Transverse colon (tissue), 4 donors: ENCODE data around the gene SLC8A3. TPM values are rescaled to one million over a fixed set of nuclear protein-coding genes. Genes with fewer than 3 reads are reported as not detected.

Experiments
- DNase-seq: peaks from one replicate; pipeline ENCODE4 v3.0.0-alpha.2; 2019
- H3K27ac ChIP-seq, 4 donors: fragments of 200-600 bp; sonication (generic); 2 replicates each; pipeline ENCODE4 v1.5.1; 2016 to 2018; ENCODE audit warnings: inconsistent platforms in 4 of 4
- H3K27me3 ChIP-seq: fragments of 200-600 bp; sonication (generic); 2 replicates; pipeline ENCODE4 v1.5.1; 2017; ENCODE audit warnings: inconsistent platforms
- H3K36me3 ChIP-seq, 4 donors: fragments of 200-600 bp; sonication (generic); 2 replicates each; pipeline ENCODE4 v1.5.1; 2017 to 2019; ENCODE audit warnings: inconsistent platforms in 4 of 4
- H3K4me1 ChIP-seq, 4 donors: fragments of 200-600 bp; sonication (generic); 2 replicates each; pipeline ENCODE4 v1.5.1; 2017 to 2020; ENCODE audit warnings: inconsistent platforms in 4 of 4
- H3K4me3 ChIP-seq, 4 donors: fragments of 200-600 bp; sonication (generic); 1 replicate in 1 of 4; 2 replicates in 3 of 4; pipeline versions ENCODE4 v1.5.1 to v1.6.1; 2017 to 2019; ENCODE audit warnings: inconsistent platforms in 4 of 4
- H3K9me3 ChIP-seq, 2 donors: fragments of 200-600 bp; sonication (generic); 2 replicates each; pipeline ENCODE4 v1.5.1; 2017 to 2019; ENCODE audit warnings: inconsistent platforms in 2 of 2
- EP300 ChIP-seq: sonication (generic); formaldehyde crosslinking; IDR thresholded peaks from one replicate; pipeline ENCODE4 v1.6.1; 2017; ENCODE audit warnings: antibody characterized with exemption, low read depth
- POLR2A ChIP-seq: fragments of 450-650 bp; IDR thresholded peaks from one replicate; pipeline ENCODE4 v1.6.1; 2016; ENCODE audit warnings: antibody characterized with exemption, mild to moderate bottlenecking, moderate library complexity
- POLR2AphosphoS5 ChIP-seq, 3 donors: sonication (generic); formaldehyde crosslinking; IDR thresholded peaks; one replicate each; pipeline ENCODE4 v1.6.1; 2016; ENCODE audit warnings: antibody characterized with exemption in 3 of 3
- WGBS, 2 donors: methylation state at CpG; one replicate each; pipeline ENCODE4 v1.1.5; 2018; ENCODE audit warnings: low coverage in 1 of 2; 5-methylcytosine and 5-hydroxymethylcytosine counted together
- in situ Hi-C, 4 donors: fragments of 200-750 bp; cut with MboI; loops; one replicate each; pipeline versions ENCODE4 v1.15.0 to v1.15.1; 2017; ENCODE audit warnings: low sequenced_read_pairs in 3 of 4, low pct_ligation_motif_present in 1 of 4, low pct_unique_long_range_greater_than_20kb in 1 of 4
- intact Hi-C: fragments of 100-400 bp; cut with DNase I; formaldehyde crosslinking; loops from one replicate; pipeline ENCODE4 v1.15.1; 2023; ENCODE audit warnings: low total_unique reads
- total RNA-seq, 4 donors: library from RNA; depleted of rRNA; stranded (reverse); fragments of >200 nt; gene quantifications; one replicate each; pipeline ENCODE4 v1.1.0, GENCODE V29; 2016
- TF ChIP-seq, protein P1 (sequence below), 5 experiments: fragments of 200-600 bp in 3 of 5; fragments of 450-650 bp in 2 of 5; sonication (generic) in 3 of 5; IDR thresholded peaks; 1 replicate in 2 of 5; 2 replicates in 3 of 5; pipeline ENCODE4 v1.5.1; 2016 to 2017; ENCODE audit warnings: antibody characterized with exemption in 5 of 5, inconsistent platforms in 3 of 5, mild to moderate bottlenecking in 2 of 5, moderate library complexity in 1 of 5

The SLC8A3 gene
- total RNA-seq, 4 donors from 2014 or later = 0.27 to 1.9 (median 0.32) TPM; not detected in 1

DNA sequence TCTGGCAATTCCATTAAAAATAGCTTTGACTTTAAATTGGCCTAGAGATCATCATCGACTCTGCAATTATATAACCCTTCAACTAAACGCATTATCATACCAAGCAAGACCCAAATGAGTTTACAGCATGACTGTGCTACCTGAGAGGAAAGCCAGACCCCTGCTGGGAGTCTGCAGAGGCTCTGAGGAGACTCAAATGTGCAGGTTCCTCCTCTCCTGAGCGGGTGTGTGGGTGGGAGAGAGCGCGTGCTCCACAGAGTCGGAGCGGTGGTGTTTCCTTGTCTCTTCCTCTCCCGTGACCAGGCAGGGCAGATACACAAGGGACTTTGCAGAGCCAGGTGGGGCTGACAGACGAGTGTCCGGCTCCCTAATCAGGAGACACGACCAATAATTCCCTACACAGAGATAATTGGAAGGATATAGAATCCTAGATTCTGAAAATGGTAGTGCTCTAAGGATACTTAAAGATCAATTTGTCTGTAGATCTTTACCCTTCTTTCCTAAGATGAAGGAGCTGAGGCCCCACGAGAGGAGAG lies 74.1 kb downstream of the SLC8A3 start:
- in situ Hi-C loops = no loop called here
- Histone ChIP-seq H3K4me1 (no peaks in the 10 kb centered on the region), H3K27me3 (no peaks in the 10 kb centered on the region), H3K27ac (no peak overlapping the region), H3K36me3 (no peaks in the 10 kb centered on the region), H3K4me3 (no peak overlapping the region), H3K9me3 (no peaks in the 10 kb centered on the region)
- DNase-seq = no peak
- WGBS, 2 donors = 44 to 68% methylated on average over 4 to 12 of the region's 12 CpGs
- intact Hi-C loops = no loop called here
- no peak for TF ChIP-seq POLR2A
- TF ChIP-seq, protein P1, sequence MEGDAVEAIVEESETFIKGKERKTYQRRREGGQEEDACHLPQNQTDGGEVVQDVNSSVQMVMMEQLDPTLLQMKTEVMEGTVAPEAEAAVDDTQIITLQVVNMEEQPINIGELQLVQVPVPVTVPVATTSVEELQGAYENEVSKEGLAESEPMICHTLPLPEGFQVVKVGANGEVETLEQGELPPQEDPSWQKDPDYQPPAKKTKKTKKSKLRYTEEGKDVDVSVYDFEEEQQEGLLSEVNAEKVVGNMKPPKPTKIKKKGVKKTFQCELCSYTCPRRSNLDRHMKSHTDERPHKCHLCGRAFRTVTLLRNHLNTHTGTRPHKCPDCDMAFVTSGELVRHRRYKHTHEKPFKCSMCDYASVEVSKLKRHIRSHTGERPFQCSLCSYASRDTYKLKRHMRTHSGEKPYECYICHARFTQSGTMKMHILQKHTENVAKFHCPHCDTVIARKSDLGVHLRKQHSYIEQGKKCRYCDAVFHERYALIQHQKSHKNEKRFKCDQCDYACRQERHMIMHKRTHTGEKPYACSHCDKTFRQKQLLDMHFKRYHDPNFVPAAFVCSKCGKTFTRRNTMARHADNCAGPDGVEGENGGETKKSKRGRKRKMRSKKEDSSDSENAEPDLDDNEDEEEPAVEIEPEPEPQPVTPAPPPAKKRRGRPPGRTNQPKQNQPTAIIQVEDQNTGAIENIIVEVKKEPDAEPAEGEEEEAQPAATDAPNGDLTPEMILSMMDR (IDR thresholded peaks at IDR 0.05) = no peak
- TF ChIP-seq EP300 = no peak
- no peak for TF ChIP-seq POLR2AphosphoS5 (IDR thresholded peaks at IDR 0.05)

DNA sequence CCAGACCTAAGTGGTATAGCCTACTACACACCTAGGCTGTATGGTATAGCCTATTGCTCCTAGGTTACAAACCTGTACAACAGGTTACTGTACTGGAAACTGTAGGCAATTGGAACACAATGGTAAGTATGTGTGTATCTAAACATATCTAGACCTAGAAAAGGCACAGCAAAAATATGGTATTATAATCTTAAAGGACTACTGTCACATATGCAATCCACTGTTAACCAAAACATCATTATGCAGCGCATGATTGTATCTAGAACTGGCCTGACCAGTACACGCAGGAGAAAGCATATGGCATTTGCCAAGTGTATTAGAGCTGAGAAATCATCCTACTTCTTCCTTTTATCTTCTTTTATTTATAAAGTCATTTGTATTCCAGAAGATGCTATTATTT lies 75.5 kb downstream of the SLC8A3 start:
- Histone ChIP-seq H3K4me3 (no peak overlapping the region), H3K4me1 (no peaks in the 10 kb centered on the region), H3K9me3 (no peaks in the 10 kb centered on the region), H3K27me3 (no peaks in the 10 kb centered on the region), H3K27ac (no peak overlapping the region), H3K36me3 (no peaks in the 10 kb centered on the region)
- no peak for DNase-seq
- intact Hi-C loops = no loop called here
- WGBS, 2 donors = 75 to 83% methylated on average over 2 of the region's 2 CpGs
- TF ChIP-seq POLR2AphosphoS5 (IDR thresholded peaks at IDR 0.05) (no peak), EP300 (no peak), POLR2A (no peak)
- TF ChIP-seq, protein P1 (IDR thresholded peaks at IDR 0.05) = no peak
- in situ Hi-C loops = no loop called here

DNA sequence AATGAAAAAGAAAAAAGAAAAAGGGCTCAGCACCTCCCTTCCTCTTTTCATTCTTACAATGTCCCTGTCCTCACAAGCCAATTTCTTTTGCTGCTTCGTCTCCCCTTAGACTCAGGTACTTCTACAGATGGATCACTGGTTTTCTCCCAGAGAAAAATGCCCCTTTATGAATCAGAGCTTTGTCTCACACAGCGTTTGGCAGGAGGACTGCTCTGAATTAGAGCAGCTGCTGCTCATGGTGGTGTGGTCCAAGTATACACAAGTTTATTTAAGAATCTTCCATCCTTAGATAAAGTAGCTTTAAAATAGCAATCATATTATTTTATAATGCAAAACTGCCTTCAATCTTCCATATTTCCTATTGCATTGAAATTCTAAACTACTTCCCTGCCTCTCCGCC lies 80.3 kb downstream of the SLC8A3 start:
- TF ChIP-seq, protein P1 (IDR thresholded peaks at IDR 0.05) = no peak
- TF ChIP-seq POLR2AphosphoS5 (IDR thresholded peaks at IDR 0.05) (no peak), EP300 (no peak), POLR2A (no peak)
- WGBS, 2 donors = 49 to 53% methylated on average over 3 of the region's 3 CpGs
- in situ Hi-C loops = no loop called here
- H3K27ac ChIP-seq = no peak overlapping the region
- no peaks in the 10 kb centered on the region for H3K9me3 ChIP-seq
- no peak overlapping the region for H3K4me3 ChIP-seq
- no peaks in the 10 kb centered on the region for H3K36me3 ChIP-seq
- DNase-seq = no peak
- H3K4me1 ChIP-seq = no peaks in the 10 kb centered on the region
- intact Hi-C loops = no loop called here
- no peaks in the 10 kb centered on the region for H3K27me3 ChIP-seq

DNA sequence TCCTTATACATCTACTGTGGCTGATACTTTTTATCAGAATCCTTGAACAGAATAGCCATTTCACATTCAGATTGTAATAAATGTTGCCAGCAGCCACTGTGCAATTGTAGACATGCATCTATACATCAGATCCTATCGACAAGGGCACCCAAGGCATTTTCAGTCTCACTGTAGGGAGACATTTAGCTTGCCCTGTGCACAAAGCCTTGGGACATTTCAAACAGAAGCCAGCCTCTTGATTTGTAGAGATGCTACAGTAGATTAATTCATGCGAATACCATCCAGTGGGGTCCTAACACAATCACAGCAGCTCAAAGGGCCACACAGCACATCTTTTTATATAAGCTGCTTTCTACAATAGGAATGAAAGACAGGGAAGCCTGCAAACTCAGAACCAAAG lies 81.4 kb downstream of the SLC8A3 start:
- 91% methylated on average over 2 of the region's 2 CpGs; no CpG with 5 or more reads in 1 of the 2 donors for whole genome bisulfite sequencing, 2 donors
- Histone ChIP-seq H3K36me3 (no peaks in the 10 kb centered on the region), H3K27ac (no peak overlapping the region), H3K9me3 (no peaks in the 10 kb centered on the region), H3K4me3 (no peak overlapping the region), H3K27me3 (peaks cover 7% of the 10 kb centered on the region), H3K4me1 (no peaks in the 10 kb centered on the region)
- TF ChIP-seq POLR2AphosphoS5 (IDR thresholded peaks at IDR 0.05) (no peak), POLR2A (no peak), EP300 (no peak)
- TF ChIP-seq, protein P1 (IDR thresholded peaks at IDR 0.05) = no peak
- intact Hi-C loops = no loop called here
- in situ Hi-C loops = no loop called here
- DNase-seq = no peak
